GM12891 (cell line): ENCODE results near the gene SPPL3.

ENCODE experiments used
- POLR2A ChIP-seq: IDR thresholded peaks from 2 replicates; pipeline ENCODE4 v1.6.1; 2011; ENCODE audit warnings: low read depth, low read length, control low read depth
- POLR2AphosphoS5 ChIP-seq: IDR thresholded peaks from 2 replicates; pipeline ENCODE4 v1.6.1; 2011; ENCODE audit warnings: low read depth, low read length, control low read depth
- SPI1 ChIP-seq: IDR thresholded peaks from 2 replicates; pipeline ENCODE4 v1.6.1; 2011; ENCODE audit warnings: low read depth, low read length, control low read depth
- TAF1 ChIP-seq: IDR thresholded peaks from 2 replicates; pipeline ENCODE4 v1.6.1; 2011; ENCODE audit warnings: low read depth, low read length, control low read depth

GRCh38 chr12:120763250-120763649 is 140.9 kb downstream of the SPPL3 start:
- TF ChIP-seq POLR2A (no peak), POLR2AphosphoS5 (no peak), TAF1 (no peak), SPI1 (no peak)
